ENCODE data around the gene IQSEC3.
"Not testable (repeated sequence)": the region's sequence is repeated elsewhere in the genome, so short reads cannot be mapped to it uniquely, and the experiment has no call there.

The IQSEC3 gene

GRCh38 chr12:53735-54730 is 12.5 kb upstream of the IQSEC3 start:
- DNase-seq, result no peak

GRCh38 chr12:54750-55535 is 11.6 kb upstream of the IQSEC3 start:
- no peak for DNase-seq

GRCh38 chr12:56683-57346 is 9.8 kb upstream of the IQSEC3 start:
- DNase-seq, result no peak

- DNase-seq, result no peak
These were observed 9.0 kb upstream of the IQSEC3 start for GRCh38 chr12:57539-57938.

- no peak for DNase-seq
These were observed 7.7 kb upstream of the IQSEC3 start for GRCh38 chr12:58832-59231.

- not testable (repeated sequence) for DNase-seq
These were observed 4.7 kb upstream of the IQSEC3 start for GRCh38 chr12:61845-62244.

GRCh38 chr12:65491-66063 is 990 bp upstream of the IQSEC3 start:
- DNase-seq, result not testable (repeated sequence)

GRCh38 chr12:66782-67504 is 376 bp downstream of the IQSEC3 start:
- DNase-seq, result not testable (repeated sequence)

- DNase-seq, result not testable (repeated sequence)
These were observed 3.1 kb downstream of the IQSEC3 start for GRCh38 chr12:69677-70076.

- not testable (repeated sequence) for DNase-seq
These were observed 4.0 kb downstream of the IQSEC3 start for GRCh38 chr12:70541-70940.

- DNase-seq, result not testable (repeated sequence)
These were observed 5.5 kb downstream of the IQSEC3 start for GRCh38 chr12:72018-72417.

- not testable (repeated sequence) for DNase-seq
These were observed 8.0 kb downstream of the IQSEC3 start for GRCh38 chr12:74420-75190.

GRCh38 chr12:75541-75940 is 9.0 kb downstream of the IQSEC3 start:
- DNase-seq, result not testable (repeated sequence)

GRCh38 chr12:76102-76501 is 9.5 kb downstream of the IQSEC3 start:
- not testable (repeated sequence) for DNase-seq

- DNase-seq, result not testable (repeated sequence)
These were observed 10.0 kb downstream of the IQSEC3 start for GRCh38 chr12:76551-76950.

GRCh38 chr12:77101-77719 is 10.6 kb downstream of the IQSEC3 start:
- DNase-seq, result not testable (repeated sequence)

GRCh38 chr12:77769-78383 is 11.3 kb downstream of the IQSEC3 start:
- not testable (repeated sequence) for DNase-seq

- DNase-seq, result no peak
These were observed 12.4 kb downstream of the IQSEC3 start for GRCh38 chr12:78981-79380.

- no peak for DNase-seq
These were observed 14.2 kb downstream of the IQSEC3 start for GRCh38 chr12:80681-81190.

- no peak for DNase-seq
These were observed 16.2 kb downstream of the IQSEC3 start for GRCh38 chr12:82740-83139.

All from NCI-H1092 treated with DMSO at 0.1 percent for 48 hours (cell line).